ENCODE measurements around the gene ZNF691. TPM values are rescaled to one million over a fixed set of nuclear protein-coding genes. Genes with fewer than 3 reads are reported as not detected.

Gene ZNF691
- total RNA-seq, 1 experiment from 2014 or later: 16.6 TPM

DNA sequence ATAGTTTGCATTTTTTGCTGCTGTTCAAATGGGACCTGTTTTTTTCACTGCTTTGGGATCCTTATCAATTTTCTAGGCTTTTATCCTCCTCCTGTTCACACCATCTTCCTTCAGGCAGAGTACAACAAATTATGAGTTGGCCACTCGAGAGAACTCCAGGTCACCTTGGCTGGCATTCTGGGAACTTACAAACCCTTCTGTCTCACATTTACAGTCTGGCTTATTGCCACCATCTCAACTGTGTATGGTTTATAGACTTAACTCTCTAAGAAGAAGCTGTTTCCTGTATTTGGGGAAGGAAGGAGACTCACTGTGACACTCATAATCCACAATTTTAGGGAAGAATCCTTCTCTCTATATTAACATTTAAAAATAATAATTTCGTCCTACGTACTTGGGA lies 5.4 kb upstream of the ZNF691 start:
- Mint-ChIP-seq H3K4me1 (0 out of 2 replicates have a peak, but pooled peaks cover 6% of the 10 kb centered on the region), H3K4me3 (no peak overlapping the region), H3K9me3 (no peaks in the 10 kb centered on the region), H3K27ac (no peak overlapping the region), H3K27me3 (ENCODE audit: low read depth) (no peaks in the 10 kb centered on the region), H3K36me3 (peaks cover 8% of the 10 kb centered on the region; the same call in 1 of the 2 replicates)
- CTCF ChIA-PET: no interaction called here
- TF ChIP-seq MXD4 (CRISPR knock-in tag; IDR thresholded peaks at IDR 0.05; ENCODE audit: borderline replicate concordance): no peak
- TF ChIP-seq ZNF121 (CRISPR knock-in tag; IDR thresholded peaks at IDR 0.05): no peak
- TF ChIP-seq, protein P1, sequence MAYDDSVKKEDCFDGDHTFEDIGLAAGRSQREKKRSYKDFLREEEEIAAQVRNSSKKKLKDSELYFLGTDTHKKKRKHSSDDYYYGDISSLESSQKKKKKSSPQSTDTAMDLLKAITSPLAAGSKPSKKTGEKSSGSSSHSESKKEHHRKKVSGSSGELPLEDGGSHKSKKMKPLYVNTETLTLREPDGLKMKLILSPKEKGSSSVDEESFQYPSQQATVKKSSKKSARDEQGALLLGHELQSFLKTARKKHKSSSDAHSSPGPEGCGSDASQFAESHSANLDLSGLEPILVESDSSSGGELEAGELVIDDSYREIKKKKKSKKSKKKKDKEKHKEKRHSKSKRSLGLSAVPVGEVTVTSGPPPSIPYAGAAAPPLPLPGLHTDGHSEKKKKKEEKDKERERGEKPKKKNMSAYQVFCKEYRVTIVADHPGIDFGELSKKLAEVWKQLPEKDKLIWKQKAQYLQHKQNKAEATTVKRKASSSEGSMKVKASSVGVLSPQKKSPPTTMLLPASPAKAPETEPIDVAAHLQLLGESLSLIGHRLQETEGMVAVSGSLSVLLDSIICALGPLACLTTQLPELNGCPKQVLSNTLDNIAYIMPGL (CRISPR knock-in tag; IDR thresholded peaks at IDR 0.05): no peak
- TF ChIP-seq, protein P2, sequence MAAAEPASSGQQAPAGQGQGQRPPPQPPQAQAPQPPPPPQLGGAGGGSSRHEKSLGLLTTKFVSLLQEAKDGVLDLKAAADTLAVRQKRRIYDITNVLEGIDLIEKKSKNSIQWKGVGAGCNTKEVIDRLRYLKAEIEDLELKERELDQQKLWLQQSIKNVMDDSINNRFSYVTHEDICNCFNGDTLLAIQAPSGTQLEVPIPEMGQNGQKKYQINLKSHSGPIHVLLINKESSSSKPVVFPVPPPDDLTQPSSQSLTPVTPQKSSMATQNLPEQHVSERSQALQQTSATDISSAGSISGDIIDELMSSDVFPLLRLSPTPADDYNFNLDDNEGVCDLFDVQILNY (CRISPR knock-in tag; IDR thresholded peaks at IDR 0.05): no peak
- TF ChIP-seq, protein P3, sequence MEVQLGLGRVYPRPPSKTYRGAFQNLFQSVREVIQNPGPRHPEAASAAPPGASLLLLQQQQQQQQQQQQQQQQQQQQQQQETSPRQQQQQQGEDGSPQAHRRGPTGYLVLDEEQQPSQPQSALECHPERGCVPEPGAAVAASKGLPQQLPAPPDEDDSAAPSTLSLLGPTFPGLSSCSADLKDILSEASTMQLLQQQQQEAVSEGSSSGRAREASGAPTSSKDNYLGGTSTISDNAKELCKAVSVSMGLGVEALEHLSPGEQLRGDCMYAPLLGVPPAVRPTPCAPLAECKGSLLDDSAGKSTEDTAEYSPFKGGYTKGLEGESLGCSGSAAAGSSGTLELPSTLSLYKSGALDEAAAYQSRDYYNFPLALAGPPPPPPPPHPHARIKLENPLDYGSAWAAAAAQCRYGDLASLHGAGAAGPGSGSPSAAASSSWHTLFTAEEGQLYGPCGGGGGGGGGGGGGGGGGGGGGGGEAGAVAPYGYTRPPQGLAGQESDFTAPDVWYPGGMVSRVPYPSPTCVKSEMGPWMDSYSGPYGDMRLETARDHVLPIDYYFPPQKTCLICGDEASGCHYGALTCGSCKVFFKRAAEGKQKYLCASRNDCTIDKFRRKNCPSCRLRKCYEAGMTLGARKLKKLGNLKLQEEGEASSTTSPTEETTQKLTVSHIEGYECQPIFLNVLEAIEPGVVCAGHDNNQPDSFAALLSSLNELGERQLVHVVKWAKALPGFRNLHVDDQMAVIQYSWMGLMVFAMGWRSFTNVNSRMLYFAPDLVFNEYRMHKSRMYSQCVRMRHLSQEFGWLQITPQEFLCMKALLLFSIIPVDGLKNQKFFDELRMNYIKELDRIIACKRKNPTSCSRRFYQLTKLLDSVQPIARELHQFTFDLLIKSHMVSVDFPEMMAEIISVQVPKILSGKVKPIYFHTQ (CRISPR knock-in tag; IDR thresholded peaks at IDR 0.05): no peak
- POLR2A ChIA-PET: no interaction called here
- ATAC-seq (no peak), DNase-seq (ENCODE audit: low spot score) (no peak)

DNA sequence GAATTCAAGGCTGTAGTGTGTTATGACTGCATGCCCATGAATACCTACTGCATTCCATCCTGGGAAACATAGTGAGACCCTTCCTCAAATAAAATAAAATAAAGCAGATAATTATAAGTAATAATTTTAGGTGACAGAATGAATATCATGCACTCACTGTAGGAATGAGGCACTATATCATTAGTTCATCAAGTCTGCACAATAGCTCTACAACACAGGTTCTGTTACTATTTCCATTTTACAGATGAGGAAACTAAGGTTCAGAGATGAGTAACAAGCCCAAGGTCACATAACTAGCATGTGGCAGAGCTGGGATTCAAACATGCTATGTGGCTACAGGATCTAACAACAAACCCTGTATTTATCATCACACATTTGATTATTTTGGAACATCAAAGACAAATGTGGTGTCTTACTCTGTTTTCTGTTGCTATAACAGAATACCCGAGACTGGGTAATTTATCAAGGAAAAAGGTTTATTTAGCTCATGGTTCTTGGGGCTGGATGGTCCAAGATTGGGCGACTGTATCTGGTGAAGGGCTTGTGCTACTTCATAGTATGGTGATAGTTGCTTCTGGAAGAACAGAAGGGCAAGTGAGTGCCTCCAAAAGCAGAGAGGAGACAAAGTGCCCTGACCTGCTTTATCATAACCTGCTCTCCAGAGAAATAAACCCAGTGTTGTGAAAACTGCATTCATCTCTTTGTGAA lies 4.8 kb upstream of the ZNF691 start:
- H3K9me3 Mint-ChIP-seq: no peaks in the 10 kb centered on the region
- peaks cover 8% of the 10 kb centered on the region; the same call in 1 of the 2 replicates for H3K36me3 Mint-ChIP-seq
- CTCF ChIA-PET: no interaction called here
- no peak overlapping the region for H3K4me3 Mint-ChIP-seq
- TF ChIP-seq ETV6 (CRISPR knock-in tag; IDR thresholded peaks at IDR 0.05): no peak
- TF ChIP-seq OVOL2 (CRISPR knock-in tag; IDR thresholded peaks at IDR 0.05; ENCODE audit: borderline replicate concordance): no peak
- no peak for TF ChIP-seq TCF7 (CRISPR knock-in tag; IDR thresholded peaks at IDR 0.05; ENCODE audit: low read depth)
- TF ChIP-seq NFYB (CRISPR knock-in tag; conservative IDR thresholded peaks at IDR 0.05; ENCODE audit: low read depth): no peak
- TF ChIP-seq ZNF232 (CRISPR knock-in tag; IDR thresholded peaks at IDR 0.05): no peak
- TF ChIP-seq ZNF263 (CRISPR knock-in tag; IDR thresholded peaks at IDR 0.05; ENCODE audit: low read depth): no peak
- TF ChIP-seq TP53 (CRISPR knock-in tag; IDR thresholded peaks at IDR 0.05): no peak
- TF ChIP-seq ZNF317 (CRISPR knock-in tag; IDR thresholded peaks at IDR 0.05; ENCODE audit: borderline replicate concordance, low read depth): no peak
- no peak for TF ChIP-seq NFATC4 (CRISPR knock-in tag; IDR thresholded peaks at IDR 0.05)
- TF ChIP-seq, protein P3 (CRISPR knock-in tag; IDR thresholded peaks at IDR 0.05): no peak
- TF ChIP-seq FOXP1 (CRISPR knock-in tag; IDR thresholded peaks at IDR 0.05; ENCODE audit: borderline replicate concordance): no peak
- no peak for TF ChIP-seq ZBTB21 (CRISPR knock-in tag; IDR thresholded peaks at IDR 0.05; ENCODE audit: borderline replicate concordance)
- TF ChIP-seq, protein P4, sequence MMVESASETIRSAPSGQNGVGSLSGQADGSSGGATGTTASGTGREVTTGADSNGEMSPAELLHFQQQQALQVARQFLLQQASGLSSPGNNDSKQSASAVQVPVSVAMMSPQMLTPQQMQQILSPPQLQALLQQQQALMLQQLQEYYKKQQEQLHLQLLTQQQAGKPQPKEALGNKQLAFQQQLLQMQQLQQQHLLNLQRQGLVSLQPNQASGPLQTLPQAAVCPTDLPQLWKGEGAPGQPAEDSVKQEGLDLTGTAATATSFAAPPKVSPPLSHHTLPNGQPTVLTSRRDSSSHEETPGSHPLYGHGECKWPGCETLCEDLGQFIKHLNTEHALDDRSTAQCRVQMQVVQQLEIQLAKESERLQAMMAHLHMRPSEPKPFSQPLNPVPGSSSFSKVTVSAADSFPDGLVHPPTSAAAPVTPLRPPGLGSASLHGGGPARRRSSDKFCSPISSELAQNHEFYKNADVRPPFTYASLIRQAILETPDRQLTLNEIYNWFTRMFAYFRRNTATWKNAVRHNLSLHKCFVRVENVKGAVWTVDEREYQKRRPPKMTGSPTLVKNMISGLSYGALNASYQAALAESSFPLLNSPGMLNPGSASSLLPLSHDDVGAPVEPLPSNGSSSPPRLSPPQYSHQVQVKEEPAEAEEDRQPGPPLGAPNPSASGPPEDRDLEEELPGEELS (CRISPR knock-in tag; IDR thresholded peaks at IDR 0.05): no peak
- TF ChIP-seq ZNF121 (CRISPR knock-in tag; IDR thresholded peaks at IDR 0.05): no peak
- TF ChIP-seq, protein P5, sequence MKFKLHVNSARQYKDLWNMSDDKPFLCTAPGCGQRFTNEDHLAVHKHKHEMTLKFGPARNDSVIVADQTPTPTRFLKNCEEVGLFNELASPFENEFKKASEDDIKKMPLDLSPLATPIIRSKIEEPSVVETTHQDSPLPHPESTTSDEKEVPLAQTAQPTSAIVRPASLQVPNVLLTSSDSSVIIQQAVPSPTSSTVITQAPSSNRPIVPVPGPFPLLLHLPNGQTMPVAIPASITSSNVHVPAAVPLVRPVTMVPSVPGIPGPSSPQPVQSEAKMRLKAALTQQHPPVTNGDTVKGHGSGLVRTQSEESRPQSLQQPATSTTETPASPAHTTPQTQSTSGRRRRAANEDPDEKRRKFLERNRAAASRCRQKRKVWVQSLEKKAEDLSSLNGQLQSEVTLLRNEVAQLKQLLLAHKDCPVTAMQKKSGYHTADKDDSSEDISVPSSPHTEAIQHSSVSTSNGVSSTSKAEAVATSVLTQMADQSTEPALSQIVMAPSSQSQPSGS (CRISPR knock-in tag; IDR thresholded peaks at IDR 0.05; ENCODE audit: borderline replicate concordance, low read depth): no peak
- TF ChIP-seq, protein P6, sequence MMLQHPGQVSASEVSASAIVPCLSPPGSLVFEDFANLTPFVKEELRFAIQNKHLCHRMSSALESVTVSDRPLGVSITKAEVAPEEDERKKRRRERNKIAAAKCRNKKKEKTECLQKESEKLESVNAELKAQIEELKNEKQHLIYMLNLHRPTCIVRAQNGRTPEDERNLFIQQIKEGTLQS (CRISPR knock-in tag; conservative IDR thresholded peaks at IDR 0.05): no peak
- TF ChIP-seq GTF2I (CRISPR knock-in tag; conservative IDR thresholded peaks at IDR 0.05): no peak
- TF ChIP-seq CREB1 (CRISPR knock-in tag; IDR thresholded peaks at IDR 0.05): no peak
- no peak for ATAC-seq
- H3K27ac Mint-ChIP-seq: no peak overlapping the region
- 0 out of 2 replicates have a peak, but pooled peaks cover 6% of the 10 kb centered on the region for H3K4me1 Mint-ChIP-seq
- POLR2A ChIA-PET: interaction anchor here (0.5 kb wide), 1 partner anchor 133 kb away, joined by 3 read pairs; no protein-coding TSS in a partner anchor
- no peak for DNase-seq (ENCODE audit: low spot score)
- H3K27me3 Mint-ChIP-seq (ENCODE audit: low read depth): no peaks in the 10 kb centered on the region
